ENCODE data around the gene ANKK1.

Gene ANKK1

DNA sequence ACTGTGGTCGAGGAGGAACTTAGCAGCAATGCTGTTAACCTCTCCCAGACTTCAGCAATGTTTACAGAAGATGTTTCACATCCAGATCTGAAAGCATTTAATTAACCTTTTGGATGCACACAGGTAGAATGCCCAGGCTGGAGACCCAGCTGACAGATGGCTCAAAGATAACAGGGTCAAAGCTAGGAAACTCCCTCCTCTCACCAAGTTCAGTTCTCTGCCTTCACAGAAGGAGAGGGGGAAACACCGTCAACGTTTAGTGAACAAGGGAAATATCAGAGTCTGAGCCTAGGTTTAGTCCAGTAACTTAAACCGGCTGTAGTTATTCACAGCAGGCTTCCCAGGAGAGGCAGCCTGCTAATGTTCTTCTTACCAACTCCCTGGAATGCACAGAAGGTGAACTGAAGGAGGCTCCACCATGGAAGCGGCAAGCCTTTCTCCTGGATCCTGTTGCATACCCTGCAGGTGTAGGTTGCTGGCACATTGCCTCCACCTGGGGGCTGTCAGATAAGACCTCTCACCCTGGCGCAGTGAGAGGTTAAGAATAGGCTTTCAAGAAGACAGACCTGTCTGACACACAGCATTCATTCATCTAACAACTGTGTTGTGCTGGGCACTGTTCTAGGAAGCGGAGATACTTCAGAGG is 23.5 kb upstream of the ANKK1 start:
- ChIA-PET POLR2A (no interaction called here), CTCF (interaction anchor here (0.6 kb wide), 1 partner anchor 74 kb away, joined by 7 read pairs; no protein-coding TSS in a partner anchor)
- no peak overlapping the region for H3K27ac ChIP-seq (ENCODE audit: extremely low read depth, low read depth, low read length)

GRCh38 chr11:113365895-113366294 is 21.7 kb upstream of the ANKK1 start:
- Histone ChIP-seq H3K27ac (ENCODE audit: extremely low read depth, low read depth, low read length) (no peak overlapping the region), H3K4me3 (ENCODE audit: low read depth, low read length) (no peak overlapping the region), H3K4me1 (ENCODE audit: control insufficient read depth, insufficient read depth, low read length) (no peaks in the 10 kb centered on the region), H3K9me3 (ENCODE audit: control insufficient read depth, insufficient read depth, low read depth, low read length) (no peaks in the 10 kb centered on the region), H3K36me3 (ENCODE audit: control insufficient read depth in 2 of 2, insufficient read depth in 1 of 2, low read length in 2 of 2) (peaks cover 0 to 56% of the 10 kb centered on the region in 2 experiments; a peak in 1 of 3 replicates)
- TF ChIP-seq ZNF529 (tag by site-specific recombination; IDR thresholded peaks at IDR 0.05; ENCODE audit: insufficient replicate concordance) (no peak), FEZF1 (tag by site-specific recombination; IDR thresholded peaks at IDR 0.05) (no peak), ZNF621 (tag by site-specific recombination; IDR thresholded peaks at IDR 0.05) (no peak), ZNF248 (tag by site-specific recombination; IDR thresholded peaks at IDR 0.05) (no peak)
- ChIA-PET CTCF (no interaction called here), POLR2A (no interaction called here)

More for the DNA sequence above, 23.5 kb upstream of the ANKK1 start:
- H3K9me3 ChIP-seq (ENCODE audit: control insufficient read depth, insufficient read depth, low read depth, low read length), result no peaks in the 10 kb centered on the region
- peaks cover 0 to 71% of the 10 kb centered on the region in 2 experiments; a peak in 1 of 3 replicates for H3K36me3 ChIP-seq (ENCODE audit: control insufficient read depth in 2 of 2, insufficient read depth in 1 of 2, low read length in 2 of 2)
- H3K4me1 ChIP-seq (ENCODE audit: control insufficient read depth, insufficient read depth, low read length), result no peaks in the 10 kb centered on the region
- no peak overlapping the region for H3K4me3 ChIP-seq (ENCODE audit: low read depth, low read length)
- TF ChIP-seq ZNF558 (tag by site-specific recombination; IDR thresholded peaks at IDR 0.05), result no peak
- no peak for TF ChIP-seq BCL11A (tag by site-specific recombination; IDR thresholded peaks at IDR 0.05; ENCODE audit: low read depth)
- TF ChIP-seq ZNF658 (tag by site-specific recombination; IDR thresholded peaks at IDR 0.05), result no peak
- TF ChIP-seq SP2 (tag by site-specific recombination; IDR thresholded peaks at IDR 0.05), result no peak
- TF ChIP-seq ZNF544 (tag by site-specific recombination; IDR thresholded peaks at IDR 0.05), result no peak
- TF ChIP-seq MEIS1 (CRISPR knock-in tag; IDR thresholded peaks at IDR 0.05; ENCODE audit: borderline replicate concordance), result no peak
- TF ChIP-seq, protein P1, sequence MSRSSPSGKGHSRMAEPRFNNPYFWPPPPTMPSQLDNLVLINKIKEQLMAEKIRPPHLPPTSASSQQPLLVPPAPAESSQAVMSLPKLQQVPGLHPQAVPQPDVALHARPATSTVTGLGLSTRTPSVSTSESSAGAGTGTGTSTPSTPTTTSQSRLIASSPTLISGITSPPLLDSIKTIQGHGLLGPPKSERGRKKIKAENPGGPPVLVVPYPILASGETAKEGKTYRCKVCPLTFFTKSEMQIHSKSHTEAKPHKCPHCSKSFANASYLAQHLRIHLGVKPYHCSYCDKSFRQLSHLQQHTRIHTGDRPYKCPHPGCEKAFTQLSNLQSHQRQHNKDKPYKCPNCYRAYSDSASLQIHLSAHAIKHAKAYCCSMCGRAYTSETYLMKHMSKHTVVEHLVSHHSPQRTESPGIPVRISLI (tag by site-specific recombination; IDR thresholded peaks at IDR 0.05), result no peak
- no peak for TF ChIP-seq ZNF19 (tag by site-specific recombination; IDR thresholded peaks at IDR 0.05; ENCODE audit: low read depth)
- no peak for TF ChIP-seq ZNF366 (tag by site-specific recombination; conservative IDR thresholded peaks at IDR 0.05)

DNA sequence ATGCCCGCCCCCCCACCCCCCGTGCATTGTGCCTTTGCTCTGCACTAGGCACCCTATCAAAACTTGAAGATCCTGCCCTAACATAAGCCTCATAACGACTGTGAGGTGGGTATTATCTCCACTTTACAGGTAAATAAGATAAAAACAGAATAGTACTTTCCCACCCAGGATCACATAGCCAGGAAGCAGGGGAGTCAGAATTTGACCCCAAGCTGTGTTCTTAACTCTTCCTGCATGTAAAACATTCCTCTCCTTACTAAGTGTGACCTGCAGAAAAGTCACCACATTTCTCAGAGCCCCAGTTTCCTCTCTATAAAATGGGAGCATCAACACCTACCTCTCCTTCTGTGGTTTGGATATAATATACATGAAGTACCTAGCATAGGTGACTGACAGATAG is 18.2 kb upstream of the ANKK1 start:
- CTCF ChIA-PET, result no interaction called here
- POLR2A ChIA-PET, result no interaction called here

More for the DNA sequence above, 18.2 kb upstream of the ANKK1 start:
- no peaks in the 10 kb centered on the region for H3K4me1 ChIP-seq (ENCODE audit: control insufficient read depth, insufficient read depth, low read length)
- no peaks in the 10 kb centered on the region for H3K9me3 ChIP-seq (ENCODE audit: control insufficient read depth, insufficient read depth, low read depth, low read length)
- peaks cover 0 to 29% of the 10 kb centered on the region in 2 experiments; a peak in 1 of 3 replicates for H3K36me3 ChIP-seq (ENCODE audit: control insufficient read depth in 2 of 2, insufficient read depth in 1 of 2, low read length in 2 of 2)
- no peak overlapping the region for H3K4me3 ChIP-seq (ENCODE audit: low read depth, low read length)
- H3K27ac ChIP-seq (ENCODE audit: extremely low read depth, low read depth, low read length), result no peak overlapping the region
- no peak for TF ChIP-seq ZNF24 (tag by site-specific recombination; IDR thresholded peaks at IDR 0.05)
- TF ChIP-seq ZNF776 (tag by site-specific recombination; IDR thresholded peaks at IDR 0.05; ENCODE audit: borderline replicate concordance), result no peak
- TF ChIP-seq ZSCAN18 (tag by site-specific recombination; IDR thresholded peaks at IDR 0.05), result no peak
- TF ChIP-seq GFI1B (tag by site-specific recombination; IDR thresholded peaks at IDR 0.05), result no peak

Measured in HEK293 (cell line).